C4-2B (cell line): ENCODE results near the gene D2HGDH.

Experiments
- ZFX ChIP-seq: fragments of 450-650 bp; IDR thresholded peaks from 2 replicates; pipeline ENCODE4 v1.6.1; 2017
- TF ChIP-seq, protein P1 (sequence below): fragments of 450-650 bp; conservative IDR thresholded peaks from 2 replicates; pipeline ENCODE4 v1.5.1; 2017; ENCODE audit warnings: mild to moderate bottlenecking

DNA sequence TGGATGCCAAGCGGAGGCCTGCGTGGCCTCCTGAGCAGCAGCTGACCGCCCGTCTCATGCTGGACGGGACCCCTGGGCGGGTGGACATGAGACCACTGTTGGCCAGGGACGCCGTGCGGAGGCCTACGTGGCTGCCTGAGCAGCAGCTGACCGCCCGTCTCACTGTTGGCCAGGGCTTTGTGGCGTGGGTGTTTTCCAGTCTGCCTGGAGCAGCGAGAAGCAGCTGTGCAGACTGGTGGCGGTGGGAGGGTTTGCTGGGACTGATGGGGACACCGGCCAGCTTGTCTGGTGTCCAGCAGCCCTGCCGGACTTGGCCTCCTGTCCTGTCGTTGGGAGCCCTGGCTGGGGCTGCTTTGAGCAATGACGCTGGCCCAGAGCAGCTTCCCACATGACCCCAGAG lies 5.8 kb upstream of the D2HGDH start:
- TF ChIP-seq, protein P1, sequence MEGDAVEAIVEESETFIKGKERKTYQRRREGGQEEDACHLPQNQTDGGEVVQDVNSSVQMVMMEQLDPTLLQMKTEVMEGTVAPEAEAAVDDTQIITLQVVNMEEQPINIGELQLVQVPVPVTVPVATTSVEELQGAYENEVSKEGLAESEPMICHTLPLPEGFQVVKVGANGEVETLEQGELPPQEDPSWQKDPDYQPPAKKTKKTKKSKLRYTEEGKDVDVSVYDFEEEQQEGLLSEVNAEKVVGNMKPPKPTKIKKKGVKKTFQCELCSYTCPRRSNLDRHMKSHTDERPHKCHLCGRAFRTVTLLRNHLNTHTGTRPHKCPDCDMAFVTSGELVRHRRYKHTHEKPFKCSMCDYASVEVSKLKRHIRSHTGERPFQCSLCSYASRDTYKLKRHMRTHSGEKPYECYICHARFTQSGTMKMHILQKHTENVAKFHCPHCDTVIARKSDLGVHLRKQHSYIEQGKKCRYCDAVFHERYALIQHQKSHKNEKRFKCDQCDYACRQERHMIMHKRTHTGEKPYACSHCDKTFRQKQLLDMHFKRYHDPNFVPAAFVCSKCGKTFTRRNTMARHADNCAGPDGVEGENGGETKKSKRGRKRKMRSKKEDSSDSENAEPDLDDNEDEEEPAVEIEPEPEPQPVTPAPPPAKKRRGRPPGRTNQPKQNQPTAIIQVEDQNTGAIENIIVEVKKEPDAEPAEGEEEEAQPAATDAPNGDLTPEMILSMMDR: no peak
- TF ChIP-seq ZFX: no peak
